Aorta (tissue), 5 donors: ENCODE results near the gene PKNOX2. TPM values are rescaled to one million over a fixed set of nuclear protein-coding genes. Genes with fewer than 3 reads are reported as not detected.

Experiments used
- ATAC-seq: fragments of 200-7000 bp; cut with Tn5 transposase; one replicate; pipeline ENCODE4 v1.9.1; 2022; ENCODE audit warnings: moderate library complexity; ENCODE audit not compliant: low FRiP score
- DNase-seq, 2 donors: peaks; one replicate each; pipeline ENCODE4 v3.0.0-alpha.2; 2020
- H3K27ac ChIP-seq, 2 donors: one replicate each; pipeline ENCODE4 v1.5.1; 2013; ENCODE audit warnings: low read length in 2 of 2, mild to moderate bottlenecking in 2 of 2, moderate library complexity in 2 of 2, control low read depth in 1 of 2, inconsistent platforms in 1 of 2, low read depth in 1 of 2
- H3K27me3 ChIP-seq, 2 donors: one replicate each; pipeline ENCODE4 v1.6.1; 2013; ENCODE audit warnings: control low read depth in 1 of 2, low read length in 1 of 2, mild to moderate bottlenecking in 1 of 2, moderate library complexity in 1 of 2; ENCODE audit not compliant: insufficient read depth in 2 of 2, control insufficient read depth in 1 of 2
- H3K36me3 ChIP-seq, 2 donors: one replicate each; pipeline ENCODE4 v1.6.1; 2013; ENCODE audit warnings: control low read depth in 1 of 2, low read length in 1 of 2, mild to moderate bottlenecking in 1 of 2; ENCODE audit not compliant: insufficient read depth in 2 of 2, control insufficient read depth in 1 of 2
- H3K4me1 ChIP-seq, 2 donors: one replicate each; pipeline ENCODE4 v1.6.1; 2013; ENCODE audit warnings: low read length in 2 of 2, control low read depth in 1 of 2, mild to moderate bottlenecking in 1 of 2, moderate library complexity in 1 of 2; ENCODE audit not compliant: insufficient read depth in 2 of 2, control insufficient read depth in 1 of 2
- H3K4me3 ChIP-seq, 2 donors: one replicate each; pipeline ENCODE4 v1.5.1; 2013; ENCODE audit warnings: low read length in 2 of 2, control low read depth in 1 of 2, mild to moderate bottlenecking in 1 of 2
- H3K9me3 ChIP-seq: one replicate; pipeline ENCODE4 v1.6.1; 2013; ENCODE audit warnings: mild to moderate bottlenecking, low read length; ENCODE audit not compliant: control insufficient read depth
- WGBS, 2 donors: extraction: QIAGEN DNeasy Blood & Tissue Kit; methylation state at CpG; one replicate each; pipeline ENCODE4 v1.1.7; 2013; 5-methylcytosine and 5-hydroxymethylcytosine counted together
- intact Hi-C, 2 donors: fragments of 100-400 bp; cut with DNase I; formaldehyde crosslinking; loops; one replicate each; pipeline versions ENCODE4 v1.14.2 to v1.15.0; 2022
- polyA plus RNA-seq, 2 donors: library from polyadenylated mRNA; stranded (reverse); fragments of 200-250 nt; gene quantifications; one replicate each; pipeline ENCODE4 v1.2.3, GENCODE V29; 2013
- total RNA-seq, 2 donors: library from RNA; stranded (reverse); fragmentation: NEBNext Ultra II Directional; extraction: Animal tissue kit (Norgen Biotek cat#: 25700); gene quantifications; one replicate each; pipeline ENCODE4 v1.2.1, GENCODE V29; 2021
- donor health status: healthy with polysubstance abuse.
- donor health status: Bipolar disorder and iron deficiency.
- donor health status: DM: no; HTN: no; CAD: no.
- donor health status: DM: no; HTN: no; CAD: no.
- donor health status: DM: yes; HTN: yes; CAD: no.

Gene PKNOX2
- total and polyA plus RNA-seq, 4 donors, result 1.8 to 19.8 (median 5.8) TPM

GRCh38 chr11:125147280-125147679, 17.3 kb upstream of the PKNOX2 start:
- H3K4me3 ChIP-seq, result no peak overlapping the region
- H3K36me3 ChIP-seq, result no peaks in the 10 kb centered on the region
- no peak overlapping the region for H3K27ac ChIP-seq
- 43 to 48% methylated on average over 6 of the region's 6 CpGs for WGBS, 2 donors
- H3K9me3 ChIP-seq, result no peaks in the 10 kb centered on the region
- no peaks in the 10 kb centered on the region for H3K27me3 ChIP-seq
- H3K4me1 ChIP-seq, result no peaks in the 10 kb centered on the region
- ATAC-seq (no peak), DNase-seq (peak in 1 of 2 donors; percentile 6)
- intact Hi-C loops, result loop anchor here in 1 of 2 donors (10.0 kb wide), 1 partner anchor 182 kb away; no protein-coding TSS in a partner anchor

- Histone ChIP-seq H3K9me3 (no peaks in the 10 kb centered on the region), H3K4me3 (no peak overlapping the region), H3K27ac (no peak overlapping the region), H3K36me3 (no peaks in the 10 kb centered on the region), H3K27me3 (no peaks in the 10 kb centered on the region), H3K4me1 (no peaks in the 10 kb centered on the region)
- DNase-seq (no peak), ATAC-seq (no peak)
- intact Hi-C loops, result loop anchor here in 1 of 2 donors (10.0 kb wide), 1 partner anchor 183 kb away; no protein-coding TSS in a partner anchor
Observed at GRCh38 chr11:125148011-125148410, 16.5 kb upstream of the PKNOX2 start.

- DNase-seq, result no peak
- Histone ChIP-seq H3K36me3 (no peaks in the 10 kb centered on the region), H3K9me3 (no peaks in the 10 kb centered on the region), H3K4me3 (no peak overlapping the region), H3K27me3 (no peaks in the 10 kb centered on the region), H3K27ac (no peak overlapping the region), H3K4me1 (no peaks in the 10 kb centered on the region)
- WGBS, 2 donors, result 81 to 92% methylated on average over 5 of the region's 5 CpGs
- intact Hi-C loops, result loop anchor here in 1 of 2 donors (10.0 kb wide), 1 partner anchor 184 kb away; no protein-coding TSS in a partner anchor
- ATAC-seq, result no peak
Observed at GRCh38 chr11:125148743-125149142, 15.8 kb upstream of the PKNOX2 start.

- 88 to 90% methylated on average over 2 of the region's 2 CpGs for WGBS, 2 donors
- H3K4me1 ChIP-seq, result no peaks in the 10 kb centered on the region
- intact Hi-C loops, result no loop called here
- H3K9me3 ChIP-seq, result no peaks in the 10 kb centered on the region
- H3K27ac ChIP-seq, result no peak overlapping the region
- H3K27me3 ChIP-seq, result no peaks in the 10 kb centered on the region
- H3K36me3 ChIP-seq, result no peaks in the 10 kb centered on the region
- H3K4me3 ChIP-seq, result no peak overlapping the region
- DNase-seq (peak in 1 of 2 donors; percentile 9), ATAC-seq (no peak)
Observed at GRCh38 chr11:125153837-125154236, 10.7 kb upstream of the PKNOX2 start.

GRCh38 chr11:125154378-125155099, 10.0 kb upstream of the PKNOX2 start:
- H3K36me3 ChIP-seq, result no peaks in the 10 kb centered on the region
- H3K4me3 ChIP-seq, result no peak overlapping the region
- DNase-seq, result peak in 1 of 2 donors; percentile 42
- no peak overlapping the region for H3K27ac ChIP-seq
- 55 to 65% methylated on average over 7 of the region's 7 CpGs for WGBS, 2 donors
- no peak for ATAC-seq
- H3K27me3 ChIP-seq, result no peaks in the 10 kb centered on the region
- intact Hi-C loops, result no loop called here
- no peaks in the 10 kb centered on the region for H3K4me1 ChIP-seq
- no peaks in the 10 kb centered on the region for H3K9me3 ChIP-seq

- H3K27ac ChIP-seq, result no peak overlapping the region
- 88 to 90% methylated on average over 6 of the region's 6 CpGs for WGBS, 2 donors
- no peaks in the 10 kb centered on the region for H3K4me1 ChIP-seq
- no peaks in the 10 kb centered on the region for H3K27me3 ChIP-seq
- H3K9me3 ChIP-seq, result no peaks in the 10 kb centered on the region
- H3K4me3 ChIP-seq, result no peak overlapping the region
- no peaks in the 10 kb centered on the region for H3K36me3 ChIP-seq
- DNase-seq, result no peak
- ATAC-seq, result no peak
- intact Hi-C loops, result no loop called here
Observed at GRCh38 chr11:125155100-125155444, 9.5 kb upstream of the PKNOX2 start.

- WGBS, 2 donors, result 90 to 91% methylated on average over 4 of the region's 4 CpGs
- no peak overlapping the region for H3K4me3 ChIP-seq
- H3K27me3 ChIP-seq, result no peaks in the 10 kb centered on the region
- DNase-seq, result peak in 1 of 2 donors; percentile 12
- intact Hi-C loops, result no loop called here
- ATAC-seq, result no peak
- H3K4me1 ChIP-seq, result no peaks in the 10 kb centered on the region
- no peaks in the 10 kb centered on the region for H3K36me3 ChIP-seq
- H3K9me3 ChIP-seq, result no peaks in the 10 kb centered on the region
- H3K27ac ChIP-seq, result no peak overlapping the region
Observed at GRCh38 chr11:125155767-125156166, 8.8 kb upstream of the PKNOX2 start.

- Histone ChIP-seq H3K27me3 (no peaks in the 10 kb centered on the region), H3K27ac (no peak overlapping the region), H3K4me1 (no peaks in the 10 kb centered on the region), H3K9me3 (no peaks in the 10 kb centered on the region), H3K4me3 (no peak overlapping the region), H3K36me3 (no peaks in the 10 kb centered on the region)
- intact Hi-C loops, result no loop called here
- ATAC-seq (no peak), DNase-seq (peak in 1 of 2 donors; percentile 51)
- WGBS, 2 donors, result 87 to 89% methylated on average over 8 of the region's 8 CpGs
Observed at GRCh38 chr11:125156346-125157117, 8.0 kb upstream of the PKNOX2 start.
